RCC 7860 (cell line): ENCODE measurements around the gene GNB5.
"Not testable (repeated sequence)": the region's sequence is repeated elsewhere in the genome, so short reads cannot be mapped to it uniquely, and the experiment has no call there.

ENCODE experiments used
- DNase-seq: peaks from one replicate; pipeline ENCODE4 v3.0.0-alpha.2; 2015; ENCODE audit warnings: low spot score
- FAIRE-seq: peaks from 2 replicates; lab custom pipeline; 2012; peaks lifted over from hg19 to GRCh38; lab: Jason Lieb, UNC

GNB5 gene

GRCh38 chr15:52097180-52097579 is 94.0 kb downstream of the GNB5 start:
- no peak for DNase-seq
- no peak for FAIRE-seq

GRCh38 chr15:52096536-52096935 is 94.7 kb downstream of the GNB5 start:
- DNase-seq, FAIRE-seq: not testable (repeated sequence)

GRCh38 chr15:52095597-52096262 is 95.5 kb downstream of the GNB5 start:
- DNase-seq, result peak; percentile 41
- no peak for FAIRE-seq

- FAIRE-seq, result no peak
- no peak for DNase-seq
Measured at GRCh38 chr15:52094811-52095584, 96.2 kb downstream of the GNB5 start.

- peak; percentile 92 for DNase-seq
Measured at GRCh38 chr15:52093539-52094510, 97.4 kb downstream of the GNB5 start.

GRCh38 chr15:52093167-52093538 is 98.0 kb downstream of the GNB5 start:
- FAIRE-seq (no peak), DNase-seq (no peak)

More at GRCh38 chr15:52093539-52094510, 97.4 kb downstream of the GNB5 start:
- peak; percentile 89 for FAIRE-seq

GRCh38 chr15:52090193-52090592 is 101.0 kb downstream of the GNB5 start:
- DNase-seq (no peak), FAIRE-seq (no peak)

- no peak for FAIRE-seq
Measured at GRCh38 chr15:52086011-52086786, 105.0 kb downstream of the GNB5 start.

GRCh38 chr15:52085299-52085698 is 105.9 kb downstream of the GNB5 start:
- DNase-seq (no peak), FAIRE-seq (no peak)

More at GRCh38 chr15:52086011-52086786, 105.0 kb downstream of the GNB5 start:
- DNase-seq, result no peak

GRCh38 chr15:52083603-52084002 is 107.6 kb downstream of the GNB5 start:
- FAIRE-seq, result no peak
- DNase-seq, result no peak

GRCh38 chr15:52083037-52083359 is 108.2 kb downstream of the GNB5 start:
- not testable (repeated sequence) for DNase-seq, FAIRE-seq

GRCh38 chr15:52082197-52083036 is 108.8 kb downstream of the GNB5 start:
- FAIRE-seq, result no peak
- DNase-seq, result no peak

- DNase-seq (no peak), FAIRE-seq (no peak)
Measured at GRCh38 chr15:52080706-52081392, 110.3 kb downstream of the GNB5 start.

- FAIRE-seq (peak; percentile 83), DNase-seq (peak; percentile 89)
Measured at GRCh38 chr15:52080031-52080430, 111.2 kb downstream of the GNB5 start.

- no peak for DNase-seq
- FAIRE-seq, result no peak
Measured at GRCh38 chr15:52078876-52079700, 112.1 kb downstream of the GNB5 start.

GRCh38 chr15:52078197-52078875 is 112.9 kb downstream of the GNB5 start:
- FAIRE-seq, result no peak

More at GRCh38 chr15:52078197-52078875, 112.9 kb downstream of the GNB5 start:
- DNase-seq, result peak; percentile 21
